GM23338 (cell line): ENCODE data around the gene GIPC2. TPM values are rescaled to one million over a fixed set of nuclear protein-coding genes. Genes with fewer than 3 reads are reported as not detected.
"Not testable (repeated sequence)": the region's sequence is repeated elsewhere in the genome, so short reads cannot be mapped to it uniquely, and the experiment has no call there.

Experiments
- ATAC-seq: fragments of 200-7000 bp; cut with Tn5 transposase; 3 replicates; pipeline ENCODE4 v1.9.1; 2020
- DNase-seq: peaks from one replicate; pipeline ENCODE4 v3.0.0-alpha.2; 2015; ENCODE audit warnings: low spot score
- H2AFZ ChIP-seq: fragments of 200-600 bp; sonication (generic); 2 replicates; pipeline ENCODE4 v1.8.0; 2016; ENCODE audit warnings: antibody characterized with exemption, mild to moderate bottlenecking, moderate library complexity
- H3F3A ChIP-seq: fragments of 200-600 bp; sonication (generic); replicated peaks from 2 replicates; pipeline ENCODE4 v1.8.0; 2017; ENCODE audit warnings: antibody characterized with exemption, mixed run types, low read depth
- H3K27ac ChIP-seq: fragments of 200-600 bp; sonication (generic); 2 replicates; pipeline ENCODE4 v1.6.1; 2016; ENCODE audit warnings: low read depth
- H3K27me3 ChIP-seq: fragments of 200-600 bp; sonication (generic); 2 replicates; pipeline ENCODE4 v1.8.0; 2016; ENCODE audit warnings: mild to moderate bottlenecking, mixed run types, moderate library complexity; ENCODE audit not compliant: insufficient read depth
- H3K36me3 ChIP-seq: fragments of 200-600 bp; sonication (generic); 2 replicates; pipeline ENCODE4 v1.8.0; 2016; ENCODE audit warnings: mild to moderate bottlenecking; ENCODE audit not compliant: insufficient read depth
- H3K4me1 ChIP-seq: fragments of 200-600 bp; sonication (generic); 2 replicates; pipeline ENCODE4 v1.8.0; 2016; ENCODE audit warnings: mild to moderate bottlenecking, moderate library complexity; ENCODE audit not compliant: insufficient read depth
- H3K4me2 ChIP-seq: fragments of 200-600 bp; sonication (generic); 2 replicates; pipeline ENCODE4 v1.7.1; 2017; ENCODE audit warnings: mixed run types
- H3K4me3 ChIP-seq: fragments of 200-600 bp; sonication (generic); 2 replicates; pipeline ENCODE4 v1.6.1; 2016; ENCODE audit warnings: mixed run types
- H3K79me2 ChIP-seq: fragments of 200-600 bp; sonication (generic); replicated peaks from 2 replicates; pipeline ENCODE4 v1.8.0; 2017; ENCODE audit warnings: mild to moderate bottlenecking; ENCODE audit not compliant: insufficient read depth
- H3K9me2 ChIP-seq: fragments of 200-600 bp; sonication (generic); 2 replicates; pipeline ENCODE4 v1.8.0; 2017; ENCODE audit not compliant: insufficient read depth
- H4K20me1 ChIP-seq: fragments of 200-600 bp; sonication (generic); replicated peaks from 2 replicates; pipeline ENCODE4 v1.8.0; 2017; ENCODE audit warnings: mild to moderate bottlenecking; ENCODE audit not compliant: insufficient read depth
- H3K27ac Mint-ChIP-seq: 2 replicates; pipeline ENCODE4 v1.8.0; 2020; ENCODE audit warnings: inconsistent platforms, mild to moderate bottlenecking, moderate library complexity, mixed read lengths
- H3K27me3 Mint-ChIP-seq: 3 replicates; pipeline ENCODE4 v1.8.0; 2022; ENCODE audit warnings: low read depth, mild to moderate bottlenecking, moderate library complexity, mixed read lengths, inconsistent platforms; ENCODE audit not compliant: insufficient read depth, poor library complexity
- H3K36me3 Mint-ChIP-seq: 3 replicates; pipeline ENCODE4 v1.8.0; 2021; ENCODE audit warnings: low read depth, mild to moderate bottlenecking, inconsistent platforms, moderate library complexity, mixed read lengths
- H3K4me1 Mint-ChIP-seq: 3 replicates; pipeline ENCODE4 v1.8.0; 2020; ENCODE audit warnings: mild to moderate bottlenecking, inconsistent platforms, mixed read lengths
- H3K4me3 Mint-ChIP-seq: 3 replicates; pipeline ENCODE4 v1.8.0; 2021; ENCODE audit warnings: moderate library complexity, mild to moderate bottlenecking, inconsistent platforms, mixed read lengths
- H3K9me3 Mint-ChIP-seq: 3 replicates; pipeline ENCODE4 v1.8.0; 2020; ENCODE audit warnings: moderate library complexity, mild to moderate bottlenecking, inconsistent platforms, mixed read lengths
- CTCF ChIP-seq, 2 experiments: fragments of 200-600 bp in 1 of 2; sonication (generic) in 1 of 2; conservative IDR thresholded peaks; 2 replicates each; pipeline versions ENCODE4 v1.5.1 to v1.6.1; 2016 to 2017; ENCODE audit warnings: antibody characterized with exemption in 2 of 2, low read depth in 2 of 2, mild to moderate bottlenecking in 2 of 2, moderate library complexity in 1 of 2
- EZH2 ChIP-seq: fragments of 200-600 bp; sonication (generic); IDR thresholded peaks from one replicate; pipeline ENCODE4 v1.8.0; 2017; ENCODE audit warnings: antibody characterized with exemption, mild to moderate bottlenecking, low read depth; ENCODE audit not compliant: unreplicated experiment
- NANOG ChIP-seq: IDR thresholded peaks from 2 replicates; pipeline ENCODE4 v1.6.1; 2016; ENCODE audit warnings: antibody characterized with exemption, borderline replicate concordance
- POLR2AphosphoS5 ChIP-seq: IDR thresholded peaks from 2 replicates; pipeline ENCODE4 v1.6.1; 2016; ENCODE audit warnings: antibody characterized with exemption, low read depth
- STAT1 ChIP-seq: IDR thresholded peaks from one replicate; pipeline ENCODE4 v1.6.1; 2016; ENCODE audit warnings: antibody characterized with exemption; ENCODE audit not compliant: unreplicated experiment
- ZNF331 ChIP-seq: fragments of 250-450 bp; sonication (Bioruptor Pico); IDR thresholded peaks from 2 replicates; pipeline ENCODE4 v1.5.0; 2020; ENCODE audit warnings: low read depth, mild to moderate bottlenecking, moderate library complexity
- polyA plus RNA-seq: library from polyadenylated mRNA; unstranded; fragments of >200 nt; fragmentation: Nextera tagmentation; extraction: Ambion mirVana; gene quantifications from 2 replicates; pipeline ENCODE4 v1.2.1, GENCODE V29; 2016
- total RNA-seq: library from RNA; depleted of rRNA; stranded (reverse); fragments of >200 nt; shearing (Covaris generic); gene quantifications from 2 replicates; pipeline ENCODE4 v1.2.3, GENCODE V29; 2014
- TF ChIP-seq, protein P1 (sequence below): IDR thresholded peaks from one replicate; pipeline ENCODE4 v1.6.1; 2018; ENCODE audit warnings: antibody characterized with exemption; ENCODE audit not compliant: unreplicated experiment

GIPC2 gene
- total and polyA plus RNA-seq, 2 experiments from 2014 or later: 1.2 to 1.5 TPM

DNA sequence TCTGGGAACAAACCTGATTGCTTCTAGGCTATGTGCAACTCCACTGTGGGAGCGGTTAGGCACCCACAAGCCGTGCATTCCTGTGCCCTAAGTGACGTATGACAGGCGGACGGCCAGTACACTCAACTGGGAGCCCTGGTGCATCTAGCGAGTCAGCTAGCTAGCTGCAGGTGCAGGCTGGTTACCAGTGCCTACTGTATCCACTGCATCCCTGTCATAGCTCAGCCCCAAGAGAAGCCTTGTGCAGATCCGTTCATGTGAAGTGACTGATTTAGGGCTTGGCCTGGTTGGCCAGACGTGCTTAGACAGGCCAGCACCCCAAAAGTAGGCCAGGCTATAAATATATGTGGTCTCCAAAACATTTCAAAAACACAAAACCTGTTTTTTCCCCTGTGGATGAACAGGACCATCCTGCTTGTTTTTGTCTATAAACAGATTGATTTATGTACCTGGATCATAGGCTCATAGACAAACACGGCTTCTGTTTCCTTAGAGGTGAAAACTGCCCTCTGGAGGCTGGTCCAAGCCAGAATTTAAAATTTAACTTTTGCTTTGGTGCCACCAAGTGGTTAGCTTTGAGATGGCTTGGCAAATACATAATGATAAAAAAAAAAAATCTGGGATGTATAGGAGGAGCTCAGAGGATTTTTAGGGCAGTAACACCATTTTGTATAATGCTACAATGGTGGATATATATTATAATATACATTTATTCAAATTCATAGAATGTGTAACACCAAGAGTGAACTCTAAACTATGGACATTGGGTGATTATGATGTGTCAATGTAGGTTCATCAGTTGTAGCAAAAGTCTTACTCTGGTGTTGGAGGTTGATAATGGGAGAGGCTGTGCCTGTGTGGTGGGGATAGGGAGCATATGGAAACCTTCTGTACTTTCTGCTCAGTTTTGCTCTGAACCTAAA lies 68.5 kb downstream of the GIPC2 start:
- H3K27me3 Mint-ChIP-seq: peaks cover 3% of the 10 kb centered on the region
- no peak overlapping the region for H3K4me3 Mint-ChIP-seq
- peak; percentile 89 for DNase-seq
- H3K27me3 ChIP-seq: no peaks in the 10 kb centered on the region
- no peaks in the 10 kb centered on the region for H3K9me2 ChIP-seq
- H3K4me1 Mint-ChIP-seq: no peaks in the 10 kb centered on the region
- peak; percentile 87 for ATAC-seq
- H2AFZ ChIP-seq: no peak overlapping the region
- H3K79me2 ChIP-seq: no peaks in the 10 kb centered on the region
- no peak overlapping the region for H3K27ac Mint-ChIP-seq
- no peak overlapping the region for H3K27ac ChIP-seq
- H3K36me3 Mint-ChIP-seq: no peaks in the 10 kb centered on the region
- no peak overlapping the region for H3K4me2 ChIP-seq
- no peak for TF ChIP-seq POLR2AphosphoS5
- TF ChIP-seq, protein P1, sequence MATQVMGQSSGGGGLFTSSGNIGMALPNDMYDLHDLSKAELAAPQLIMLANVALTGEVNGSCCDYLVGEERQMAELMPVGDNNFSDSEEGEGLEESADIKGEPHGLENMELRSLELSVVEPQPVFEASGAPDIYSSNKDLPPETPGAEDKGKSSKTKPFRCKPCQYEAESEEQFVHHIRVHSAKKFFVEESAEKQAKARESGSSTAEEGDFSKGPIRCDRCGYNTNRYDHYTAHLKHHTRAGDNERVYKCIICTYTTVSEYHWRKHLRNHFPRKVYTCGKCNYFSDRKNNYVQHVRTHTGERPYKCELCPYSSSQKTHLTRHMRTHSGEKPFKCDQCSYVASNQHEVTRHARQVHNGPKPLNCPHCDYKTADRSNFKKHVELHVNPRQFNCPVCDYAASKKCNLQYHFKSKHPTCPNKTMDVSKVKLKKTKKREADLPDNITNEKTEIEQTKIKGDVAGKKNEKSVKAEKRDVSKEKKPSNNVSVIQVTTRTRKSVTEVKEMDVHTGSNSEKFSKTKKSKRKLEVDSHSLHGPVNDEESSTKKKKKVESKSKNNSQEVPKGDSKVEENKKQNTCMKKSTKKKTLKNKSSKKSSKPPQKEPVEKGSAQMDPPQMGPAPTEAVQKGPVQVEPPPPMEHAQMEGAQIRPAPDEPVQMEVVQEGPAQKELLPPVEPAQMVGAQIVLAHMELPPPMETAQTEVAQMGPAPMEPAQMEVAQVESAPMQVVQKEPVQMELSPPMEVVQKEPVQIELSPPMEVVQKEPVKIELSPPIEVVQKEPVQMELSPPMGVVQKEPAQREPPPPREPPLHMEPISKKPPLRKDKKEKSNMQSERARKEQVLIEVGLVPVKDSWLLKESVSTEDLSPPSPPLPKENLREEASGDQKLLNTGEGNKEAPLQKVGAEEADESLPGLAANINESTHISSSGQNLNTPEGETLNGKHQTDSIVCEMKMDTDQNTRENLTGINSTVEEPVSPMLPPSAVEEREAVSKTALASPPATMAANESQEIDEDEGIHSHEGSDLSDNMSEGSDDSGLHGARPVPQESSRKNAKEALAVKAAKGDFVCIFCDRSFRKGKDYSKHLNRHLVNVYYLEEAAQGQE: no peak
- no peak for TF ChIP-seq EZH2
- TF ChIP-seq STAT1: no peak
- no peak for TF ChIP-seq NANOG
- no peak for TF ChIP-seq ZNF331 (CRISPR knock-in tag)
- peak; percentile 97 to 98 for TF ChIP-seq CTCF (conservative IDR thresholded peaks at IDR 0.05; ENCODE audit: low read depth in 2 of 2)
- H3K4me1 ChIP-seq: no peaks in the 10 kb centered on the region
- H3K9me3 Mint-ChIP-seq: no peaks in the 10 kb centered on the region
- no peaks in the 10 kb centered on the region for H3F3A ChIP-seq
- H3K36me3 ChIP-seq: no peaks in the 10 kb centered on the region
- H3K4me3 ChIP-seq: no peak overlapping the region
- H4K20me1 ChIP-seq: no peaks in the 10 kb centered on the region; the same call in 1 of the 2 replicates

DNA sequence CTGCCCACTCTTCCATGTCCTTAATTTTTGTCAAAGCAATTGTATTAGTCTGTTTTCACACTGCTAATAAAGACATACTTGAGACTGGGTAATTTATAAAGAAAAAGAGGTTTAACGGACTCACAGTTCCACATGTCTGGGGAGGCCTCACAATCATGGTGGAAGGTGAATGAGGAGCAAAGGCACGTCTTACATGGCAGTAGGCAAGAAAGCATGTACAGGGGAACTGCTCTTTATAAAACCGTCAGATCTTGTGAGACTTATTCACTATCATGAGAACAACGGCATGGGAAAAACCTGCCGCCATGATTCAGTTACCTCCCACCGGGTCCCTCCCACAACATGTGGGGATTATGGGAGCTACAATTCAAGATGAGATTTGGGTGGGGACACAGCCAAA lies 74.7 kb downstream of the GIPC2 start:
- not testable (repeated sequence) for H3F3A ChIP-seq, H3K27me3 Mint-ChIP-seq, H3K79me2 ChIP-seq, H3K36me3 ChIP-seq, H3K9me3 Mint-ChIP-seq, H3K36me3 Mint-ChIP-seq, H3K27ac Mint-ChIP-seq, ATAC-seq, H4K20me1 ChIP-seq, DNase-seq, H3K4me1 Mint-ChIP-seq, H3K27me3 ChIP-seq, H3K9me2 ChIP-seq, H3K4me1 ChIP-seq, H3K4me3 Mint-ChIP-seq, H3K27ac ChIP-seq, H3K4me2 ChIP-seq, H2AFZ ChIP-seq, H3K4me3 ChIP-seq
